WTC11 (cell line): Measurements from ENCODE around the gene NT5C3B. TPM values are rescaled to one million over a fixed set of nuclear protein-coding genes. Genes with fewer than 3 reads are reported as not detected.
"Not testable (repeated sequence)": the region's sequence is repeated elsewhere in the genome, so short reads cannot be mapped to it uniquely, and the experiment has no call there.

Experiments used
- ATAC-seq: fragments of 200-7000 bp; cut with Tn5 transposase; 2 replicates; pipeline ENCODE4 v1.10.0; 2021; ENCODE audit warnings: mild to moderate bottlenecking, moderate library complexity
- CTCF ChIA-PET: fragments of 300-600 bp; sonication (Branson Sonifier 250); formaldehyde crosslinking; loops from one replicate; lab custom pipeline; 2021; ENCODE audit warnings: antibody characterized with exemption; lab: Charles Lee
- POLR2A ChIA-PET: fragments of 350-600 bp; sonication (Branson Sonifier 250); formaldehyde crosslinking; loops from one replicate; lab custom pipeline; 2021; ENCODE audit warnings: antibody characterized with exemption; lab: Charles Lee
- DNase-seq: peaks from one replicate; pipeline ENCODE4 v3.0.0; 2021; ENCODE audit warnings: low spot score
- H3K27ac Mint-ChIP-seq: 2 replicates; pipeline ENCODE4 v1.8.0; 2021; ENCODE audit warnings: mixed read lengths
- H3K27me3 Mint-ChIP-seq: 2 replicates; pipeline ENCODE4 v1.8.0; 2021; ENCODE audit warnings: low read depth, mild to moderate bottlenecking, moderate library complexity, mixed read lengths
- H3K36me3 Mint-ChIP-seq: 2 replicates; pipeline ENCODE4 v1.8.0; 2021; ENCODE audit warnings: mixed read lengths
- H3K4me1 Mint-ChIP-seq: 2 replicates; pipeline ENCODE4 v1.8.0; 2022; ENCODE audit warnings: mixed read lengths
- H3K4me3 Mint-ChIP-seq: 2 replicates; pipeline ENCODE4 v1.8.0; 2021; ENCODE audit warnings: mild to moderate bottlenecking, moderate library complexity, mixed read lengths
- H3K9me3 Mint-ChIP-seq: 2 replicates; pipeline ENCODE4 v1.8.0; 2021; ENCODE audit warnings: mixed read lengths
- CBFB ChIP-seq: sonication (generic); formaldehyde crosslinking; IDR thresholded peaks from 2 replicates; pipeline ENCODE4 v1.8.1; 2022; ENCODE audit warnings: mild to moderate bottlenecking, low read depth, missing genetic modification reagents
- HMGXB4 ChIP-seq: sonication (generic); formaldehyde crosslinking; IDR thresholded peaks from 2 replicates; pipeline ENCODE4 v1.8.1; 2023; ENCODE audit warnings: mild to moderate bottlenecking, moderate library complexity, missing genetic modification reagents
- SMAD4 ChIP-seq: sonication (generic); formaldehyde crosslinking; IDR thresholded peaks from 2 replicates; pipeline ENCODE4 v1.8.0; 2022; ENCODE audit warnings: mild to moderate bottlenecking, missing genetic modification reagents
- TEAD4 ChIP-seq: sonication (generic); formaldehyde crosslinking; IDR thresholded peaks from 2 replicates; pipeline ENCODE4 v1.8.0; 2022; ENCODE audit warnings: mild to moderate bottlenecking, missing genetic modification reagents
- ZNF671 ChIP-seq: fragments of 250-450 bp; sonication (Bioruptor Pico); IDR thresholded peaks from 2 replicates; pipeline ENCODE4 v1.8.0; 2021; ENCODE audit warnings: mild to moderate bottlenecking
- total RNA-seq: library from RNA; stranded (reverse); gene quantifications from 3 replicates; pipeline ENCODE4 v1.2.3, GENCODE V29; 2021
- TF ChIP-seq, protein P1 (sequence below): fragments of 200-600 bp; IDR thresholded peaks from 2 replicates; pipeline ENCODE4 v1.8.0; 2022; ENCODE audit warnings: antibody characterized with exemption
- TF ChIP-seq, protein P2 (sequence below): fragments of 250-450 bp; sonication (Bioruptor Pico); IDR thresholded peaks from 2 replicates; pipeline ENCODE4 v1.9.0; 2021; ENCODE audit warnings: mild to moderate bottlenecking, borderline replicate concordance

The NT5C3B gene
- total RNA-seq, 1 experiment from 2014 or later = 58.1 TPM

GRCh38 chr17:41829961-41830360 is 6.1 kb downstream of the NT5C3B start:
- H3K4me3 Mint-ChIP-seq, H3K9me3 Mint-ChIP-seq, POLR2A ChIA-PET, H3K27ac Mint-ChIP-seq, ATAC-seq, H3K4me1 Mint-ChIP-seq, DNase-seq, CTCF ChIA-PET, H3K27me3 Mint-ChIP-seq: not testable (repeated sequence)
- peaks cover 58% of the 10 kb centered on the region for H3K36me3 Mint-ChIP-seq

- Mint-ChIP-seq H3K9me3 (no peaks in the 10 kb centered on the region), H3K36me3 (peaks cover 37% of the 10 kb centered on the region), H3K27ac (no peak overlapping the region), H3K4me3 (no peak overlapping the region), H3K4me1 (no peaks in the 10 kb centered on the region), H3K27me3 (no peaks in the 10 kb centered on the region; the same call in 1 of the 2 replicates)
- no peak for ATAC-seq
- TF ChIP-seq HMGXB4 (CRISPR knock-in tag) (no peak), CBFB (CRISPR knock-in tag) (no peak)
- ChIA-PET CTCF (interaction anchor here (0.9 to 2.1 kb wide), 2 partner anchors 40 to 134 kb away, joined by 3 to 9 read pairs; partner anchors contain the start of gene KLHL11), POLR2A (no interaction called here)
- DNase-seq = no peak
Measured at GRCh38 chr17:41825175-41825845, 10.7 kb downstream of the NT5C3B start.

DNA sequence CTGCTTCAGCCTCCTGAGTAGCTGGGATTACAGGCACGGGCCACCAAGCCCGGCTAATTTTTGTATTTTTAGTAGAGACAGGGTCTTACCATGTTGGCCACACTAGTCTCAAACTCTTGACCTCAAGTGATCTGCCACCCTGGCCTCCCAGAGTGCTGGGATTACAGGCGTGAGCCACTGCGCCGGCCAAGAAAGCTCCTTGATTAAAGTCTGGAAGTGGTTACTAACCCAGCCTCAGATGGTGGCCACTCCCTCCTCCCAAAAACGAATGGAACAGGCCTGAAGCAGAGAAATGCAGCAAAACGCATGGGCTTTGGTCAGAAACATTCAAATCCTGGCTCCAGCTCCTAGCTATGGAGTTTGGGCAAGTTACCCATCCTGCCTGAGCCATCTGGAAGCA is 11.9 kb downstream of the NT5C3B start:
- Mint-ChIP-seq H3K27ac (no peak overlapping the region; the same call in 1 of the 2 replicates), H3K36me3 (peaks cover 28% of the 10 kb centered on the region), H3K4me3 (no peak overlapping the region), H3K27me3 (no peaks in the 10 kb centered on the region; the same call in 1 of the 2 replicates), H3K9me3 (no peaks in the 10 kb centered on the region), H3K4me1 (peaks cover 7% of the 10 kb centered on the region; the same call in 1 of the 2 replicates)
- POLR2A ChIA-PET = interaction anchor here (0.6 kb wide), 1 partner anchor 85 kb away, joined by 3 read pairs; no protein-coding TSS in a partner anchor
- CTCF ChIA-PET = interaction anchor here (1.2 to 2.4 kb wide), 2 partner anchors 18 to 38 kb away, joined by 3 to 11 read pairs; partner anchors contain the start of gene JUP
- no peak for DNase-seq
- no peak for ATAC-seq
- no peak for TF ChIP-seq CBFB (CRISPR knock-in tag)

DNA sequence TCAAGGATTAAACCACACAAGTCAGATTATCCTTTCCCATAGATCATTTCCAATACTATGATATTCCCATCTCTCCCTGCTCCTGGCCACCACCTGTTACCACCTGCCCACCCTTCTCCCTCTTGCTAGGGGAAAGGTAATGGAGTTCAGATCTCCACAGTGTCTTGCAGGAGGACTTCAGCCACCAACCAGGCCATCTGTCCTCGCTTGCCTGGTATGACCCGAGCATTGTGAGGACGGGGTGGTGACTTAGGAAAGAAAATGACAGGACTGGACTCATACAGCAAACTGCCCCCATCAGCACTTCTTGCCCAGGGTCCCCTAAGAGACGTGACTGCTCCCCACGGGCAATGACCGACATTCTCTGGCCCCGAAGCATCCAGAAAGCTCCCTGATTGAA is 12.5 kb downstream of the NT5C3B start:
- H3K36me3 Mint-ChIP-seq = peaks cover 24% of the 10 kb centered on the region

GRCh38 chr17:41823141-41823524 is 12.9 kb downstream of the NT5C3B start:
- no peak overlapping the region for H3K4me3 Mint-ChIP-seq
- ATAC-seq = no peak
- peak overlapping the region; percentile 41; the same call in 1 of the 2 replicates for H3K27ac Mint-ChIP-seq
- H3K27me3 Mint-ChIP-seq = no peaks in the 10 kb centered on the region; the same call in 1 of the 2 replicates
- POLR2A ChIA-PET = no interaction called here
- no peaks in the 10 kb centered on the region for H3K9me3 Mint-ChIP-seq
- peaks cover 27% of the 10 kb centered on the region for H3K36me3 Mint-ChIP-seq
- peaks cover 12% of the 10 kb centered on the region for H3K4me1 Mint-ChIP-seq
- TF ChIP-seq, protein P1, sequence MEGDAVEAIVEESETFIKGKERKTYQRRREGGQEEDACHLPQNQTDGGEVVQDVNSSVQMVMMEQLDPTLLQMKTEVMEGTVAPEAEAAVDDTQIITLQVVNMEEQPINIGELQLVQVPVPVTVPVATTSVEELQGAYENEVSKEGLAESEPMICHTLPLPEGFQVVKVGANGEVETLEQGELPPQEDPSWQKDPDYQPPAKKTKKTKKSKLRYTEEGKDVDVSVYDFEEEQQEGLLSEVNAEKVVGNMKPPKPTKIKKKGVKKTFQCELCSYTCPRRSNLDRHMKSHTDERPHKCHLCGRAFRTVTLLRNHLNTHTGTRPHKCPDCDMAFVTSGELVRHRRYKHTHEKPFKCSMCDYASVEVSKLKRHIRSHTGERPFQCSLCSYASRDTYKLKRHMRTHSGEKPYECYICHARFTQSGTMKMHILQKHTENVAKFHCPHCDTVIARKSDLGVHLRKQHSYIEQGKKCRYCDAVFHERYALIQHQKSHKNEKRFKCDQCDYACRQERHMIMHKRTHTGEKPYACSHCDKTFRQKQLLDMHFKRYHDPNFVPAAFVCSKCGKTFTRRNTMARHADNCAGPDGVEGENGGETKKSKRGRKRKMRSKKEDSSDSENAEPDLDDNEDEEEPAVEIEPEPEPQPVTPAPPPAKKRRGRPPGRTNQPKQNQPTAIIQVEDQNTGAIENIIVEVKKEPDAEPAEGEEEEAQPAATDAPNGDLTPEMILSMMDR = no peak
- CTCF ChIA-PET = interaction anchor here (1.7 to 2.4 kb wide), 2 partner anchors 12 to 37 kb away, joined by 6 to 11 read pairs; partner anchors contain the start of gene JUP
- DNase-seq = no peak

More for the DNA sequence above, 12.5 kb downstream of the NT5C3B start:
- no peak for ATAC-seq
- no peak for TF ChIP-seq SMAD4 (CRISPR knock-in tag)
- TF ChIP-seq, protein P2, sequence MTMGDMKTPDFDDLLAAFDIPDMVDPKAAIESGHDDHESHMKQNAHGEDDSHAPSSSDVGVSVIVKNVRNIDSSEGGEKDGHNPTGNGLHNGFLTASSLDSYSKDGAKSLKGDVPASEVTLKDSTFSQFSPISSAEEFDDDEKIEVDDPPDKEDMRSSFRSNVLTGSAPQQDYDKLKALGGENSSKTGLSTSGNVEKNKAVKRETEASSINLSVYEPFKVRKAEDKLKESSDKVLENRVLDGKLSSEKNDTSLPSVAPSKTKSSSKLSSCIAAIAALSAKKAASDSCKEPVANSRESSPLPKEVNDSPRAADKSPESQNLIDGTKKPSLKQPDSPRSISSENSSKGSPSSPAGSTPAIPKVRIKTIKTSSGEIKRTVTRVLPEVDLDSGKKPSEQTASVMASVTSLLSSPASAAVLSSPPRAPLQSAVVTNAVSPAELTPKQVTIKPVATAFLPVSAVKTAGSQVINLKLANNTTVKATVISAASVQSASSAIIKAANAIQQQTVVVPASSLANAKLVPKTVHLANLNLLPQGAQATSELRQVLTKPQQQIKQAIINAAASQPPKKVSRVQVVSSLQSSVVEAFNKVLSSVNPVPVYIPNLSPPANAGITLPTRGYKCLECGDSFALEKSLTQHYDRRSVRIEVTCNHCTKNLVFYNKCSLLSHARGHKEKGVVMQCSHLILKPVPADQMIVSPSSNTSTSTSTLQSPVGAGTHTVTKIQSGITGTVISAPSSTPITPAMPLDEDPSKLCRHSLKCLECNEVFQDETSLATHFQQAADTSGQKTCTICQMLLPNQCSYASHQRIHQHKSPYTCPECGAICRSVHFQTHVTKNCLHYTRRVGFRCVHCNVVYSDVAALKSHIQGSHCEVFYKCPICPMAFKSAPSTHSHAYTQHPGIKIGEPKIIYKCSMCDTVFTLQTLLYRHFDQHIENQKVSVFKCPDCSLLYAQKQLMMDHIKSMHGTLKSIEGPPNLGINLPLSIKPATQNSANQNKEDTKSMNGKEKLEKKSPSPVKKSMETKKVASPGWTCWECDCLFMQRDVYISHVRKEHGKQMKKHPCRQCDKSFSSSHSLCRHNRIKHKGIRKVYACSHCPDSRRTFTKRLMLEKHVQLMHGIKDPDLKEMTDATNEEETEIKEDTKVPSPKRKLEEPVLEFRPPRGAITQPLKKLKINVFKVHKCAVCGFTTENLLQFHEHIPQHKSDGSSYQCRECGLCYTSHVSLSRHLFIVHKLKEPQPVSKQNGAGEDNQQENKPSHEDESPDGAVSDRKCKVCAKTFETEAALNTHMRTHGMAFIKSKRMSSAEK (CRISPR knock-in tag) = peak; percentile 26; the same call in 1 of the 2 replicates
- no peak for TF ChIP-seq ZNF671 (CRISPR knock-in tag)
- TF ChIP-seq TEAD4 (CRISPR knock-in tag) = no peak
- Mint-ChIP-seq H3K27ac (peak overlapping the region; percentile 41; the same call in 1 of the 2 replicates), H3K4me3 (no peak overlapping the region), H3K9me3 (no peaks in the 10 kb centered on the region), H3K4me1 (peaks cover 8% of the 10 kb centered on the region; the same call in 1 of the 2 replicates), H3K27me3 (no peaks in the 10 kb centered on the region; the same call in 1 of the 2 replicates)
- ChIA-PET CTCF (interaction anchor here (1.2 to 2.4 kb wide), 3 partner anchors 13 to 37 kb away, joined by 3 to 11 read pairs (median 6); partner anchors contain the start of gene JUP), POLR2A (interaction anchor here (0.6 kb wide), 1 partner anchor 86 kb away, joined by 3 read pairs; no protein-coding TSS in a partner anchor)
- no peak for DNase-seq
